Skeletal muscle satellite cell (primary cell): ENCODE measurements around the gene EXO1.
"Not testable (repeated sequence)": the region's sequence is repeated elsewhere in the genome, so short reads cannot be mapped to it uniquely, and the experiment has no call there.

ENCODE experiments used
- H3K27me3 ChIP-seq: 2 replicates; pipeline ENCODE4 v1.7.0; 2013; ENCODE audit warnings: low read length; ENCODE audit not compliant: control insufficient read depth, insufficient read depth
- H3K36me3 ChIP-seq: 2 replicates; pipeline ENCODE4 v1.7.0; 2013; ENCODE audit warnings: mild to moderate bottlenecking, control low read depth, low read length; ENCODE audit not compliant: insufficient read depth
- H3K4me1 ChIP-seq: 2 replicates; pipeline ENCODE4 v1.7.0; 2013; ENCODE audit warnings: low read length; ENCODE audit not compliant: control insufficient read depth, insufficient read depth
- H3K4me2 ChIP-seq: 2 replicates; pipeline ENCODE4 v1.7.0; 2013; ENCODE audit warnings: mild to moderate bottlenecking, low read length
- H3K4me3 ChIP-seq: 2 replicates; pipeline ENCODE4 v1.7.0; 2013; ENCODE audit warnings: low read length
- H3K9ac ChIP-seq: 2 replicates; pipeline ENCODE4 v1.7.0; 2013; ENCODE audit warnings: mild to moderate bottlenecking, low read depth, low read length, moderate library complexity
- H3K9me3 ChIP-seq: replicated peaks from 2 replicates; pipeline ENCODE4 v1.7.0; 2013; ENCODE audit warnings: mild to moderate bottlenecking, control low read depth, low read length

Gene EXO1

DNA sequence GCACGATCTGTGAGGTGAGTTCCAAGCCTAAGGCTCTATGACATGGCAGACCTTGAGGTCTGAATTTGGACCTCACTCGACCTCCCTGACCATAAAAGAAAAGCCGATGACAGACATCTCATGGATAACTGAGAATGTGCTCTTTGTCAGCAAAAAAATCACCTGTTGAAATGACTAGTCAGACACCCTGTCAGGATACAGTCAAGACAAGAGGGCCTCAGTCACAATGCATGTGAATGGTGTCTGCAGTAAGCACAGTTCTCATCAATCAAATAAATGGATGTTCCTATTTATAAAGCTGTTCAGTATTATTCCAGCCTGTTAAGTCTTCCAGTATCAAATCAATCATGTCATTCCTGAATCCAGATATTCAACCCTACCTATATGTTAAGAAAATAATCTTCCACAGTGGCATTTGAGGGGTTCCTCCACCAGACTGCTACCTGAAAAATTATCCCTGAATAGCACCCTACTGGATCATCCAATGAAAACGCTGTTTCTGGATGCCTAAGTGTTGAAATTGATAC lies 28.6 kb upstream of the EXO1 start:
- H3K4me1 ChIP-seq, result peaks cover 15% of the 10 kb centered on the region
- H3K36me3 ChIP-seq, result no peaks in the 10 kb centered on the region

DNA sequence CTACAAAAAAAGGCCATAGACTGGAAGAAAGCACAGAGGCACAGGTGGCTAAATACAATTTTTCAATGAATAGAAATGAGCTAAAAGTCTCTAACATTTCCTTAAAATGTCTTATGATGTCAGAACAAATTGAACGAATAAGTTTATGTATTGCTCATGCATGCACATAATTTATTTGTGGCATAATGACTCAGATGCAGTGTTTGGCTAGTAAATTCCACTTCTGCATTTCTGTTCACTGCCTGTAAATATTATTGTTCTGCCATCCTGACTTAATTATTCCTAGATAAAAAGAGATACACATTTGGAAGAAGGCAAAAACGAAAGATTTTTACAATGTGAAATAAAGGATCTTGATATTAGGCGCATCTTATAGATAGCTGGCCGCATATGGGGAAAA lies 26.6 kb upstream of the EXO1 start:
- peaks cover 15% of the 10 kb centered on the region for H3K4me1 ChIP-seq
- no peaks in the 10 kb centered on the region for H3K9me3 ChIP-seq
- no peak overlapping the region for H3K9ac ChIP-seq
- no peaks in the 10 kb centered on the region for H3K27me3 ChIP-seq
- no peak overlapping the region for H3K4me2 ChIP-seq
- H3K36me3 ChIP-seq, result no peaks in the 10 kb centered on the region
- no peak overlapping the region for H3K4me3 ChIP-seq

More for the DNA sequence above, 28.6 kb upstream of the EXO1 start:
- H3K4me3 ChIP-seq, result no peak overlapping the region
- H3K9ac ChIP-seq, result no peak overlapping the region
- no peak overlapping the region for H3K4me2 ChIP-seq
- no peaks in the 10 kb centered on the region for H3K9me3 ChIP-seq
- H3K27me3 ChIP-seq, result no peaks in the 10 kb centered on the region

DNA sequence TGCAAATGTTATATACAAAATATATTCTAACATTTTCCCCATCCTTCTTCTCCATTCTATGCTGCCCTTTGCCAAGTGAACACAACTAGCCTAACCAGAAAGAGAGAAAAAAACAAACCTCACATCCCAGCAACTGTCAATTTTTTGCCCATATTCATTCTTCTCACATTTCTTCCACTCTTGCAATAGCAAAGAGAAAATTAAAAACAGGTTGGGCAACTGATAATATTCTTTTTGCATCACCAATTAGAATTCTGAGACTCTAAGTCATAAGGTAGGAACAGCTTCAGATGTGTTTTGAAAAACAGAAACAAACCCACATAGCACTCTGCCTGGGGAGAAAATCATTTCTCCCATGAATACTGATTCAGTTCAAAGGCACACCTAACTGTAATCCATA lies 25.2 kb upstream of the EXO1 start:
- Histone ChIP-seq H3K4me2 (no peak overlapping the region), H3K36me3 (no peaks in the 10 kb centered on the region), H3K27me3 (no peaks in the 10 kb centered on the region), H3K9me3 (no peaks in the 10 kb centered on the region), H3K9ac (no peak overlapping the region), H3K4me3 (no peak overlapping the region), H3K4me1 (peaks cover 5% of the 10 kb centered on the region)

DNA sequence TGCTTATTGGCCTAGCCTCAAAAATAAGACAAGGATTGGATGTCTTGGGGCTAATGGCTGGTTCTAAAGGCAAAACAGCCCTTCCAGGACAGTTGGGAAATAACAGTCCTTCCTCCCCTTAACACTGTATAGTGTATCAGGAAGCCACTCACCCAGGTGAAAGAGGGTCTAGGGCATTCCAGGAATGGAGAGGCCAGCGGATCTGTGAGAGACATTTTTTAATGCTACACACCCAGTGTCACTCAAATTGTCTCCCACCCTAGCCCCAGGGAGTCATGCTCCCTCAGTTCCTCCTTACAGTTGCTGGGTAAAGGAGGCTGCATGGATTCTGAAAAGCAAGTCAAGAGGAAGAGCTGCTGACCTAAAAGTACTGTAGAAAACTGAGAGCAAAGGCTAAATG lies 24.1 kb upstream of the EXO1 start:
- no peaks in the 10 kb centered on the region for H3K27me3 ChIP-seq
- H3K36me3 ChIP-seq, result no peaks in the 10 kb centered on the region
- no peak overlapping the region for H3K4me3 ChIP-seq
- no peak overlapping the region for H3K4me2 ChIP-seq
- no peak overlapping the region for H3K9ac ChIP-seq
- peaks cover 14% of the 10 kb centered on the region for H3K4me1 ChIP-seq
- no peaks in the 10 kb centered on the region for H3K9me3 ChIP-seq

DNA sequence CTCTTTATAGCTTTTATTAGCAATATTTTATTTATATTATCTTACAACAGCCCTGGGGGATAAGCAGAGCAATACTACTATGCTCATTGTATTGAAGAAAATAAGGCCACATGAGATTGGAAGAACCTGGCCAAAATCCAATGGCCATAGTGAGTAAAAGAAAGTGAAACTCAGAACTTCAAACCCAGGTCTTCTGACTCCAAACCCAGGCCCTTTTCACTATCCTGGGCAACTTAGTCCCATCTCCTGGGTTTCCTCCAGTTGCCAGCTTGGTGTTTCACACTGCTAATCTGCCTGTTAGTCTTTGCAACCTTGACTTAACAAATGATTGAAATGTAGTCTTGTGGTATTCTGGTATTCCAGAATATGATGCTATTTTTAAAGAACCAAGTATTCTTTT lies 22.4 kb upstream of the EXO1 start:
- Histone ChIP-seq H3K4me1 (peaks cover 14% of the 10 kb centered on the region), H3K27me3 (no peaks in the 10 kb centered on the region), H3K9me3 (no peaks in the 10 kb centered on the region), H3K36me3 (no peaks in the 10 kb centered on the region), H3K4me2 (no peak overlapping the region), H3K9ac (no peak overlapping the region), H3K4me3 (no peak overlapping the region)

DNA sequence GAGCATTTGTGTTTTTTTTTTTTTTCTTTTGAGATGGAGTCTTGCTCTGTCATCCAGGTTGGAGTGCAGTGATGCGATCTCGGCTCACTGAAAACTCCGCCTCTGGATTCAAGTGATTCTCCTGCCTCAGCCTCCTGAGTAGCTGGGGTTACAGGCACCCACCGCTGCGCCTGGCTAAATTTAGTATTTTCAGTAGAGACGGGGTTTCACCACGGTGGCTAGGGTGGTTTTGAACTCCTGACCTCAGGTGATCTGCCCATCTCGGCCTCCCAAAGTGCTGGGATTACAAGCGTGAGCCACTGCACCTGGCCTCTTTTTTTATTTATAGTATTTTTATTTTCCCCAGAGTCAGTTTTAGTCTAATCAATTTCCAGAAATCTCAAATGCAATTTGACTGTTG lies 21.4 kb upstream of the EXO1 start:
- peaks cover 12% of the 10 kb centered on the region for H3K4me1 ChIP-seq
- not testable (repeated sequence) for H3K36me3 ChIP-seq, H3K4me3 ChIP-seq, H3K4me2 ChIP-seq, H3K9me3 ChIP-seq, H3K27me3 ChIP-seq, H3K9ac ChIP-seq

DNA sequence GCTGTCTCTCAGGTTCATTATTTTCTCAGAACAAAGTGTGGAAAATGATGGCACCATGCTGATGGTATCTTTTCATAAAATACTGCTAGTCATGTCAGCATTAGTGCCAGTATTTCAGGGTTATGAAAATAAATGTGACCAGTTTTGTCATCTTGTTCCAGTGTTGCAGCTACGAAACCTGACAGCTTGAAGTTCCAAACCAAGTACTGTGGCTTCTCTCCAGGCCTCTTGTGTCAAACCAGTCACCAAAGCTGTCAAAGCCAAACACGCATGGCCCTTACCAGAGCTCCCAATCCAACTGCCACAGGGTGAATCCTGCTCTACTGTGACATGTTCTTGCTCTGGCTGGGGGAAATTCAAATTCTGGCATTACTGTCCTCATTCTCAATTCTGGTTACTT lies 20.7 kb upstream of the EXO1 start:
- Histone ChIP-seq H3K4me2 (no peak overlapping the region), H3K9me3 (no peaks in the 10 kb centered on the region), H3K27me3 (no peaks in the 10 kb centered on the region), H3K36me3 (no peaks in the 10 kb centered on the region), H3K4me3 (no peak overlapping the region), H3K4me1 (peaks cover 9% of the 10 kb centered on the region), H3K9ac (no peak overlapping the region)

DNA sequence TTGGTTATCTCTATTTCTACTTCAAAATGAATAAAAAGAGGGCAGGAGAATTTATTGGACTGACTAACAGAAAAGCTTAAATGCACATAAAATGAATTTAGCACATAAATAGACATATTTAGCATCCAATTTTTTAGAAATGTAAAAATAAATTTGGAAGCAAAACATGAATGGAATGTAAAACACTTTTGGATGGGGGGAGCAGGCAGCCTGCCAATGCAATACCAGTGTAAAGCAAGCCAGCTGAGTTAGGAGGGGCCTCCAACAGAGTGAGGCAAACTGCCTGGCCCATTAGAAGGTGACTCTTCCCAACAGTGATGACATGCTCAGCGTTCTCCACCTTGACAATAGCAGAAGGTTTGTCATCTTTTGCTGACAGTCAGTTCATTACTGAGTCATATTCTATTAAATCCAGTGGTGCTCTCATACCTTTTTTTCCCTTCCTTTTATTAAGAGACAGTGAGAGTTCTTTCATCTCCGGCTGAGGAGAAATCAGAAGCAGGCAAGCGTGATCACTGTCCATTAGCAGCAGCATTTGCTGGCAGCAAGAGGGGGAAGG lies 19.5 kb upstream of the EXO1 start:
- H3K27me3 ChIP-seq, result no peaks in the 10 kb centered on the region
- H3K4me3 ChIP-seq, result no peak overlapping the region
- H3K36me3 ChIP-seq, result no peaks in the 10 kb centered on the region
- H3K9ac ChIP-seq, result no peak overlapping the region
- H3K9me3 ChIP-seq, result no peaks in the 10 kb centered on the region
- peaks cover 9% of the 10 kb centered on the region for H3K4me1 ChIP-seq
- H3K4me2 ChIP-seq, result no peak overlapping the region

DNA sequence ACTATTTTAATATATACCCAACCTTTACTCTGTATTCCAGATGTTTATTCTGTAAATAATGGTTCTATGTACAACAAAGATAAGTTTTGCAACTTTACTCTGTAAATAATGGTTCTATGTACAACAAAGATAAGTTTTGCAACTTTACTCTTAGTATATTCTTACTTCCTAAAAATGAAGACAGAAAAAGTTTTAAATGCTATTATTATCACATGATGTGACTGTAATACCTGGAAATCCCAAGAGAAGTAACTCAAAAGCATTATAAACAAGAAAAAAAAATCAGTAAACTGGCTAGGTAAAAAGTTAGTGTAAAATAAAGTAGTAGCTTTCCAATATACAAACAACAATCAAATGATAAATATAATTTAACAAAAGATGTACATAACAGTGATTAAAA lies 18.5 kb upstream of the EXO1 start:
- no peaks in the 10 kb centered on the region for H3K27me3 ChIP-seq
- H3K4me3 ChIP-seq, result no peak overlapping the region
- no peaks in the 10 kb centered on the region for H3K36me3 ChIP-seq
- H3K9ac ChIP-seq, result no peak overlapping the region
- no peak overlapping the region for H3K4me2 ChIP-seq
- peaks cover 9% of the 10 kb centered on the region for H3K4me1 ChIP-seq
- H3K9me3 ChIP-seq, result no peaks in the 10 kb centered on the region

DNA sequence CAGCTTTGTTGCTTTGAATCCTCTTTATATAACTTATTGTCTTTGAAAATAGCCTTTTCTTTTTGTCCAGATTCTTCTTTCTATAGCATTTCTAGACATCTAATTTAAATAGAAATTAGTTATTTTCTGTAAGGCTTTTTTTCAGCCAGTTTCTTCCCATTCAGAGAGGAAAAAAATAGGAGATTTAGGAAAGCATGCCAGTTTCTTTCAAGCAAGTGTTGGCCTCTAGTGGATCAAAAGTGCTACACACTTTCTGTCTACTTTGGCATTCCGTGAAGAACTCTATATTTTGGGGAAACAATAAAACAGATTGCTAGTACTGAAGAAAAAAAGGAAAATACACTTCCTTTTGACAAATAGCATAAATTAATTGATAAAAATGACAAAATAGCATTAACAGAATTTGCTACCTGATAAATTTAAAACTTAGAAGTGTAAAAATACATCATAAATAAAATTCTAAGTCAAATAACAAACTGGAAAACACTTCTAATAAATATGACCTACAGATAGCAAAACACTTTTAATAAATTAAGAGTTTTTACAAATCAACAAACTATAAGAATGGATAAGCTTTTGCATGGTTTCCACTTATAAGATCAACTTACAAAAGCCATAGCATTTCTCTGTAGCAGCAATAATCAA lies 13.1 kb upstream of the EXO1 start:
- no peaks in the 10 kb centered on the region for H3K27me3 ChIP-seq
- no peak overlapping the region for H3K9ac ChIP-seq
- H3K4me1 ChIP-seq, result peaks cover 21% of the 10 kb centered on the region
- H3K9me3 ChIP-seq, result no peaks in the 10 kb centered on the region
- no peak overlapping the region for H3K4me2 ChIP-seq
- H3K4me3 ChIP-seq, result no peak overlapping the region
- H3K36me3 ChIP-seq, result no peaks in the 10 kb centered on the region

DNA sequence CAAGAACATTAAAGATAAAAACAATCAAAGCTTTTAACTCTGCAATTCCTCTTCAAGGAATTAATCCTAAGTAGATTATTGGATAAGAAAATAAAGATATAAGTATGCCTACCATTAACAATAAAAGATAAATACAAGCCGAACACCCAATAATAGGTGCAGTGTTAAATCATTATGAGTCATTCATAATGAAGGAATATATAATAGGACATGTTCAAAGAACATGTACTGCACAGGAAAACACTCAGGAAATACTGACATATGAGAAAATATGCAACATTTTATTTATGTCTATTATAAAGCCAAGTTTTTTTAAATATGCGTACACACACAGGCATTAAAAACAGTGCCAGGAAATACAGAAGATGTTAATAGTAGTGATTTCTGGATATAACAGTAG lies 11.1 kb upstream of the EXO1 start:
- no peak overlapping the region for H3K4me3 ChIP-seq
- H3K4me1 ChIP-seq, result peaks cover 24% of the 10 kb centered on the region
- no peaks in the 10 kb centered on the region for H3K9me3 ChIP-seq
- no peak overlapping the region for H3K9ac ChIP-seq
- no peaks in the 10 kb centered on the region for H3K36me3 ChIP-seq
- no peak overlapping the region for H3K4me2 ChIP-seq
- no peaks in the 10 kb centered on the region for H3K27me3 ChIP-seq

DNA sequence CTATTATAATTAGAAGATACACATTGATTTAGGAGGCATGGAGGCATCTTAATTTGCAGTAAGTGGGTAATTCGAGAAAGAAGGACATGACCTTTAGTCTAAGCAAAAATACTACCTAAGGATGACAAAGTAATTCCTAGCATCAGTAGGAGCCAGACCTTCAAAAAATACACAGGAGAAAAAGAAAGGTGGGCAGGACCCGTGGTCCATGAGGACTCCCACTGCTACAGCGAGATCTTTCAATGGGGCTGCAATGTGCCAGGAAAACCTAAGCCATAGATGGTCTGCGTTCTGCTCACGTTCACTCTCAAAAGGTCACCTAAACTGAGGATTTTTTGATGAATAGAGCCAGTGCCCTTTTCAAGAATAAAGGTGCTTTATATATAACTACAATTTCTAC lies 10.6 kb upstream of the EXO1 start:
- Histone ChIP-seq H3K9me3 (no peaks in the 10 kb centered on the region), H3K36me3 (no peaks in the 10 kb centered on the region), H3K4me2 (no peak overlapping the region), H3K4me3 (no peak overlapping the region), H3K27me3 (no peaks in the 10 kb centered on the region), H3K9ac (no peak overlapping the region), H3K4me1 (peaks cover 29% of the 10 kb centered on the region)
